T-cell (primary cell): ENCODE data around the gene BGN. TPM values are rescaled to one million over a fixed set of nuclear protein-coding genes. Genes with fewer than 3 reads are reported as not detected.
A peak's percentile ranks its signal among the peaks of the same experiment; 100 is the strongest.

ENCODE experiments used
- ATAC-seq, 4 experiments: fragments of 200-7000 bp in 3 of 4; fragments of 150-1000 bp in 1 of 4; cut with Tn5 transposase; replicated peaks in 1 of 4; 1 replicate in 3 of 4; 2 replicates in 1 of 4; pipeline ENCODE4 v1.10.0; 2021; ENCODE audit warnings: moderate library complexity in 3 of 4, mild to moderate bottlenecking in 2 of 4, moderate number of reproducible peaks in 1 of 4
- CTCF ChIA-PET, 2 donors: fragments of 300-600 bp; sonication (Branson Sonifier 250); formaldehyde crosslinking; loops; one replicate each; lab custom pipeline; 2022; ENCODE audit warnings: antibody characterized with exemption in 2 of 2; lab: Charles Lee
- POLR2A ChIA-PET, 2 donors: fragments of 300-600 bp; sonication (Branson Sonifier 250); formaldehyde crosslinking; loops; one replicate each; lab custom pipeline; 2022; ENCODE audit warnings: antibody characterized with exemption in 2 of 2; lab: Charles Lee
- DNase-seq, 35 experiments: peaks; one replicate each; pipeline versions ENCODE4 v3.0.0 to v3.0.0-alpha.2; 2013 to 2023
- H3K27ac ChIP-seq: one replicate; pipeline ENCODE4 v1.5.1; 2013; ENCODE audit warnings: low read length
- H3K27me3 ChIP-seq, 2 experiments: replicated peaks in 1 of 2; 1 replicate in 1 of 2; 2 replicates in 1 of 2; pipeline versions ENCODE4 v1.6.1 to v1.7.0; 2013; ENCODE audit warnings: low read length in 1 of 2, mixed read lengths in 1 of 2; ENCODE audit not compliant: control insufficient read depth in 2 of 2, insufficient read depth in 2 of 2; ENCODE audit errors: extremely low read depth in 1 of 2
- H3K36me3 ChIP-seq, 2 donors: 1 replicate in 1 of 2; 2 replicates in 1 of 2; pipeline versions ENCODE4 v1.6.1 to v1.7.0; 2013; ENCODE audit warnings: low read length in 1 of 2; ENCODE audit not compliant: control insufficient read depth in 2 of 2, insufficient read depth in 1 of 2; ENCODE audit errors: extremely low read depth in 1 of 2
- H3K4me1 ChIP-seq, 2 experiments: 1 replicate in 1 of 2; 2 replicates in 1 of 2; pipeline versions ENCODE4 v1.6.1 to v1.7.0; 2013; ENCODE audit warnings: low read length in 2 of 2, mixed read lengths in 1 of 2; ENCODE audit not compliant: insufficient read depth in 2 of 2, control insufficient read depth in 1 of 2; ENCODE audit errors: extremely low read depth in 1 of 2
- H3K4me3 ChIP-seq, 2 donors: 1 replicate in 1 of 2; 2 replicates in 1 of 2; pipeline versions ENCODE4 v1.5.1 to v1.7.0; 2013; ENCODE audit warnings: mild to moderate bottlenecking in 2 of 2, low read length in 1 of 2, moderate library complexity in 1 of 2; ENCODE audit not compliant: control insufficient read depth in 1 of 2; ENCODE audit errors: extremely low read depth in 1 of 2
- H3K9me3 ChIP-seq: 2 replicates; pipeline ENCODE4 v1.7.0; 2013
- H3K27ac Mint-ChIP-seq, 2 donors: one replicate each; pipeline ENCODE4 v1.8.0; 2020 to 2021; ENCODE audit warnings: mild to moderate bottlenecking in 2 of 2, mixed read lengths in 2 of 2
- H3K27me3 Mint-ChIP-seq, 2 donors: one replicate each; pipeline ENCODE4 v1.8.0; 2021 to 2022; ENCODE audit warnings: mixed read lengths in 2 of 2
- H3K36me3 Mint-ChIP-seq: one replicate; pipeline ENCODE4 v1.8.0; 2021; ENCODE audit warnings: mixed read lengths
- H3K4me1 Mint-ChIP-seq, 3 donors: one replicate each; pipeline ENCODE4 v1.8.0; 2020 to 2022; ENCODE audit warnings: mixed read lengths in 3 of 3, mild to moderate bottlenecking in 1 of 3
- H3K4me3 Mint-ChIP-seq, 3 donors: one replicate each; pipeline ENCODE4 v1.8.0; 2020 to 2022; ENCODE audit warnings: mild to moderate bottlenecking in 3 of 3, mixed read lengths in 3 of 3, moderate library complexity in 3 of 3
- H3K9me3 Mint-ChIP-seq, 3 donors: one replicate each; pipeline ENCODE4 v1.8.0; 2020 to 2022; ENCODE audit warnings: mixed read lengths in 3 of 3
- WGBS: methylation state at CpG from one replicate; pipeline ENCODE4 v1.1.5; 2013; ENCODE audit warnings: missing lambda C conversion rate; ENCODE audit not compliant: insufficient coverage; 5-methylcytosine and 5-hydroxymethylcytosine counted together
- total RNA-seq, 35 experiments: library from RNA in 6 of 35; stranded (reverse) in 6 of 35; fragments of 120-200 nt in 1 of 35; gene quantifications; one replicate each; pipeline versions ENCODE4 v1.2.1 to v1.2.4 and lab custom pipeline; 2013 to 2026

The BGN gene
- total RNA-seq, 5 donors from 2014 or later (not counting 1 experiment from before 2014, with no cell fraction given), result 0.25 to 0.70 (median 0.30) TPM; not detected in 2

DNA sequence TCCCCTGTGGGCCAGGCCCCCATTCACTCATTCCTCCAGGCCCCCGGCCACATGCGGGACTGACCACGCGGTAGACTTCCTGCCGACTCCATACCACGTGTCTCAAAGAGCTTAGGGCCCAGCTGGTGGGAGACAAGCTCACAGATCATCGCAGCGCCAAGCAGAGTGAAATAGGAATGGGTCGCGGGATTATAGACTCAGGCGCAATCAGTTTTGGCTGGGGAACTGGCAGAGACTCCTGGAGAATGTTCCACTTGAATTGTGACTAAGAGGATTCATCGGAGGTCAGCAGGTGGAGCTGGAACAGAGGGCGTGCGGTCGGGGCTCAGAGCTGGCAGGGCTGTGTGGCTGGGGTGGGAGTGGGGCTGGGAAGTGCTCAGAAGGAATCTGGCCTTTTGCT lies 38.3 kb downstream of the BGN start:
- H3K27ac Mint-ChIP-seq, result no peak overlapping the region
- 89% methylated on average over 4 of the region's 15 CpGs for WGBS
- no peak for DNase-seq
- Histone ChIP-seq H3K4me3 (no peak overlapping the region), H3K36me3 (no peaks in the 10 kb centered on the region), H3K27ac (no peak overlapping the region), H3K4me1 (no peaks in the 10 kb centered on the region), H3K9me3 (no peaks in the 10 kb centered on the region), H3K27me3 (no peaks in the 10 kb centered on the region)
- no peaks in the 10 kb centered on the region for H3K36me3 Mint-ChIP-seq
- no peaks in the 10 kb centered on the region for H3K9me3 Mint-ChIP-seq
- H3K27me3 Mint-ChIP-seq, result peaks cover 0 to 5% of the 10 kb centered on the region in 2 donors
- no peaks in the 10 kb centered on the region for H3K4me1 Mint-ChIP-seq
- ATAC-seq, result no peak
- ChIA-PET POLR2A (no interaction called here), CTCF (no interaction called here)
- no peak overlapping the region for H3K4me3 Mint-ChIP-seq

- CTCF ChIA-PET, result no interaction called here
These were observed 42.3 kb downstream of the BGN start for GRCh38 chrX:153537080-153537479.

DNA sequence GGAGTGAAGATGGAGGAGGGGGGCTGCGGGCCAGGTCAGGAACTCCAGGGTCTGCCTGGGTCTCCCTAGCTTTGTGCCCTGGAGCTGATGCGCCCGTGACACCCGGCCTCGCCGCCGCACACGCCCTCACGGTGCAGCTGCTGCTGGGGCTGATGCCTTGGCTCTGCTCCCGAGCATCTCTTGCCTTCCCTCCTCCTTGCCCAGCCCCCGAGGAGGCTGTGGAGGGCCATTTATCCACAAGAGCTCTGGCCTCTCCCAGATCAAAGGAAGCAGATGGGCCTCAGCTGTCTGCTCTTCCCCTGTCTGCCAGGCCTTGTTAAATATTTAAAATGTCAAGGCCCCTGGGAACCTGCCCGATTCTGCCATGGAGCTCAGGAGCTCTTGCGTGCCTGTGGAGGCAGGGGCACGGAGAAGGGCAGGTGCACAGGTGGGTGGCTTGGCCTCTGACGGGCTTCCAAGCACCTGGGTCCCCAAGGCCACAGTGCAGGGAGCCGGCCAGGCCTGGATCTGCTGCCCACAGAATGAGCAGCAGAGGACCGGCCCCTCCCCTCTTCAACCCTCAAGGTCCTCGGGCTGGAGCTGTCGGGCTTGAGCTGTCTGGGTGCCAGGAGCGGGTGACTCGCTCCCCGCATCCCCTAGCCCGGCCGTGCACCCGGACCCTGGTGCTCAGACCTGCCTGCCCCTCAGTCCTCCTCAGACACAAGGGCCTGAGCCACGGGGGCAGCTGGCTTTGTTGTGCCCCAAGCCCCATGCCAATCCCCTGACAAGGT lies 42.9 kb downstream of the BGN start:
- H3K36me3 Mint-ChIP-seq, result no peaks in the 10 kb centered on the region
- H3K27me3 ChIP-seq, result peaks cover 0 to 5% of the 10 kb centered on the region in 2 experiments
- no peak overlapping the region for H3K4me3 Mint-ChIP-seq
- WGBS, result 76% methylated on average over 6 of the region's 26 CpGs
- DNase-seq (no peak), ATAC-seq (no peak)
- CTCF ChIA-PET, result interaction anchor here in 1 of 2 donors (1.3 to 3.7 kb wide), 2 partner anchors 111 to 130 kb away, joined by 4 to 24 read pairs; no protein-coding TSS in a partner anchor
- no peak overlapping the region for H3K27ac ChIP-seq
- peaks cover 2 to 3% of the 10 kb centered on the region in 2 donors for H3K27me3 Mint-ChIP-seq
- H3K4me3 ChIP-seq, result no peak overlapping the region
- H3K9me3 ChIP-seq, result no peaks in the 10 kb centered on the region
- H3K9me3 Mint-ChIP-seq, result no peaks in the 10 kb centered on the region
- POLR2A ChIA-PET, result interaction anchor here in 1 of 2 donors (0.5 kb wide), 1 partner anchor 81 kb away, joined by 6 read pairs; no protein-coding TSS in a partner anchor
- H3K27ac Mint-ChIP-seq, result no peak overlapping the region
- no peaks in the 10 kb centered on the region for H3K36me3 ChIP-seq
- H3K4me1 ChIP-seq, result peaks cover 0 to 3% of the 10 kb centered on the region in 2 experiments
- H3K4me1 Mint-ChIP-seq, result no peaks in the 10 kb centered on the region

More at GRCh38 chrX:153537080-153537479, 42.3 kb downstream of the BGN start:
- DNase-seq (no peak), ATAC-seq (no peak)
- Mint-ChIP-seq H3K4me1 (no peaks in the 10 kb centered on the region), H3K9me3 (no peaks in the 10 kb centered on the region), H3K27ac (no peak overlapping the region), H3K27me3 (peaks cover 2 to 3% of the 10 kb centered on the region in 2 donors), H3K36me3 (no peaks in the 10 kb centered on the region), H3K4me3 (no peak overlapping the region)
- Histone ChIP-seq H3K36me3 (no peaks in the 10 kb centered on the region), H3K4me1 (peaks cover 0 to 3% of the 10 kb centered on the region in 2 experiments), H3K9me3 (no peaks in the 10 kb centered on the region), H3K27ac (no peak overlapping the region), H3K4me3 (no peak overlapping the region), H3K27me3 (peaks cover 0 to 5% of the 10 kb centered on the region in 2 experiments)
- POLR2A ChIA-PET, result interaction anchor here in 1 of 2 donors (0.5 kb wide), 1 partner anchor 82 kb away, joined by 6 read pairs; no protein-coding TSS in a partner anchor
- 80% methylated on average over 8 of the region's 11 CpGs for WGBS

- Histone ChIP-seq H3K27me3 (peaks cover 0 to 8% of the 10 kb centered on the region in 2 experiments), H3K9me3 (no peaks in the 10 kb centered on the region), H3K4me3 (no peak overlapping the region), H3K27ac (no peak overlapping the region), H3K4me1 (peaks cover 0 to 3% of the 10 kb centered on the region in 2 experiments), H3K36me3 (no peaks in the 10 kb centered on the region)
- no peak for ATAC-seq
- WGBS, result 86% methylated on average over 11 of the region's 17 CpGs
- no peak for DNase-seq
- ChIA-PET CTCF (interaction anchor here (1.0 to 3.7 kb wide), 3 partner anchors 18 to 129 kb away, joined by 3 to 24 read pairs (median 4); no protein-coding TSS in a partner anchor), POLR2A (no interaction called here)
- peaks cover 2 to 3% of the 10 kb centered on the region in 2 donors for H3K27me3 Mint-ChIP-seq
- no peaks in the 10 kb centered on the region for H3K9me3 Mint-ChIP-seq
- no peaks in the 10 kb centered on the region for H3K4me1 Mint-ChIP-seq
- no peaks in the 10 kb centered on the region for H3K36me3 Mint-ChIP-seq
- no peak overlapping the region for H3K4me3 Mint-ChIP-seq
- H3K27ac Mint-ChIP-seq, result no peak overlapping the region
These were observed 43.6 kb downstream of the BGN start for GRCh38 chrX:153538424-153538823.

DNA sequence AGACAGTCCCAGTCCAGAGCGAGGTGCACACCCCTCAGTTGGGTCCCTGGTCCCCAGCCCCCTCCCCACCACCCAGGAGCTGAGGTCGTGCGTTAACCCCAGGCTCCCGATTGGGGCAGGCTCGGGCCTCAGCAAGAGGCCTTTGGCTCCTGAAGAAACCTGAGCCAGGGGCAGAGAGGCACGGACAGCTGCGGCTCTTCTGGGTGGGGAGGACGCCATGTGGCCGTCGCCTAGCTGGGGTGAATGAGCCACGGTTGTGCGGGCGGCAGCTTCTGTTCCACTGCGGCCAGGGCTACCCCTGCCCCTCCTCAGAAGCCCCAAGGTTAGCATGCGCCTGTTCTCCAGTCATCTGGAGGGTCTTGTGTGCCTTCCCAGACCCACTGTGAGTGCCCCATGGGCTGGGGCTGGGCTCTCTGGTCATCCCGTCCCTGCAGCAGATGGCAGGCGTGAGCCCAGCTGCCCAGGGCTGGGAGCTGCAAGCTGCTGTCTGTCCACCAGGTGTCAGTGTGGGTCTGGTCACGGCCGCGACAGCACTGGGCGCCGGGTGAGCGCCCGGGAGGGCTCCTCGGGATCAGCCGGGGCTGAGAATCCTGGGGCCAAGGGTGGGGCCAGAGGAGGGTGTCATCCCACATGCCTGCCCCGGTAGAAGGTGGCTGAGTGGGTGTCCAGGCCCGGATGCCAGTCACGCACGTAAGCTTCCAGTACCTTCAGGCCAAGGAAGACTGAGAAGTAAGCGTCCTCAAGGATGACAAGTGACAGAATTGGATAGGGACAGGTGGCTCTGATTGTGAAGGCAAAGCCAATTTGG lies 44.6 kb downstream of the BGN start:
- DNase-seq (peak in 33 of 35 experiments; percentile 6 to 68 (median 36)), ATAC-seq (peak; percentile 78 to 86 (median 84))
- peaks cover 0 to 3% of the 10 kb centered on the region in 2 experiments for H3K4me1 ChIP-seq
- peaks cover 2 to 3% of the 10 kb centered on the region in 2 donors for H3K27me3 Mint-ChIP-seq
- H3K4me3 ChIP-seq, result no peak overlapping the region
- H3K27me3 ChIP-seq, result peaks cover 0 to 8% of the 10 kb centered on the region in 2 experiments
- CTCF ChIA-PET, result interaction anchor here (0.5 to 3.7 kb wide), 9 partner anchors 17 to 888 kb away, joined by 3 to 24 read pairs (median 4); no protein-coding TSS in a partner anchor
- no peak overlapping the region for H3K27ac ChIP-seq
- H3K27ac Mint-ChIP-seq, result no peak overlapping the region
- no peaks in the 10 kb centered on the region for H3K36me3 ChIP-seq
- no peak overlapping the region for H3K4me3 Mint-ChIP-seq
- no peaks in the 10 kb centered on the region for H3K4me1 Mint-ChIP-seq
- WGBS, result 33% methylated on average over 18 of the region's 31 CpGs
- H3K36me3 Mint-ChIP-seq, result no peaks in the 10 kb centered on the region
- H3K9me3 Mint-ChIP-seq, result no peaks in the 10 kb centered on the region
- H3K9me3 ChIP-seq, result no peaks in the 10 kb centered on the region
- POLR2A ChIA-PET, result no interaction called here

GRCh38 chrX:153539979-153540358 lies 45.2 kb downstream of the BGN start:
- Histone ChIP-seq H3K9me3 (no peaks in the 10 kb centered on the region), H3K27me3 (peaks cover 0 to 8% of the 10 kb centered on the region in 2 experiments), H3K4me1 (peaks cover 0 to 3% of the 10 kb centered on the region in 2 experiments), H3K36me3 (no peaks in the 10 kb centered on the region), H3K4me3 (no peak overlapping the region), H3K27ac (no peak overlapping the region)
- CTCF ChIA-PET, result interaction anchor here (1.0 to 3.7 kb wide), 3 partner anchors 126 to 128 kb away, joined by 8 to 24 read pairs (median 8); no protein-coding TSS in a partner anchor
- Mint-ChIP-seq H3K9me3 (no peaks in the 10 kb centered on the region), H3K36me3 (no peaks in the 10 kb centered on the region), H3K4me1 (no peaks in the 10 kb centered on the region), H3K27ac (no peak overlapping the region), H3K27me3 (peaks cover 2 to 3% of the 10 kb centered on the region in 2 donors), H3K4me3 (no peak overlapping the region)
- ATAC-seq, result no peak
- POLR2A ChIA-PET, result no interaction called here
- DNase-seq, result no peak
- WGBS, result 81% methylated on average over 4 of the region's 9 CpGs
